NCI-H1694 treated with DMSO at 0.1 percent for 48 hours (cell line): ENCODE results near the gene DNMT1.
A peak's percentile ranks its signal among the peaks of the same experiment; 100 is the strongest.
"Not testable (repeated sequence)": the region's sequence is repeated elsewhere in the genome, so short reads cannot be mapped to it uniquely, and the experiment has no call there.

ENCODE experiments used
- DNase-seq: peaks from one replicate; lab custom pipeline; 2025; lab: John Stamatoyannopoulos, UW

The DNMT1 gene

DNA sequence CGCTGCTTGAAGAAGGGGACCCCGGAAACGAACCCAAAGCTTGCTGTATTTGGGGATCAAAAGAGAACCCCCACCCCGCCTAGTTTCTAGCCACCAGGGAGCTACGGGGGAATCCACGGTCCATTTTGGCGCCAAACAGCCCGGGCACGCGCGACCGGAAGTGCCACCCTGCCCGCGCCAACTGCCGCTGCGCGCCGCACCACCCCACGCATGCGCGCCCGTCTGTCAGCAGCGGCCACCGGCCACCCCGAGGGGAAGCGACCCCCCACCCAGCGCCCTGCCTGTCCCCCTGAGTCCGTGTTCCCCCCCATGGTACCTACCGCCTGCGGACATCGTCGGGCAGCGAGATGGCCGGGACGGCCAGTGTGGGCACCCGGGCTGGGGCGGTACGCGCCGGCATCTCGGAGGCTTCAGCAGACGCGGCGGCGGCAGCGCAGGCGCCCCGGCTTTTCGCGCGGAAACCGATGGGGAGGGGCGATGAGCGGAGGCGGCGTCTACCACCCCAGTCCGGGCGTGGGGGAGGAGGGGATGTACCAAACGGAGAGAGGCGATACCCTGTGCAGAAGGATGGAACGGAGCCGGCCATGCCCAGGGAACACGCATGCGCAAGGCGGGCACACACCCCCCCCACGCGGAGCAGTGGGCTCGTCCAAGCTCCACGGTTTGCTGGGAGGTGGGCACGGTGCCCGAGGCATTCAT lies at the start of gene DNMT1:
DNMT1 (minus strand) TSS at position 454 of the 699 bp plus-strand sequence; CDS start at position 400, 54 bp downstream.
- DNase-seq = peak; percentile 93

DNA sequence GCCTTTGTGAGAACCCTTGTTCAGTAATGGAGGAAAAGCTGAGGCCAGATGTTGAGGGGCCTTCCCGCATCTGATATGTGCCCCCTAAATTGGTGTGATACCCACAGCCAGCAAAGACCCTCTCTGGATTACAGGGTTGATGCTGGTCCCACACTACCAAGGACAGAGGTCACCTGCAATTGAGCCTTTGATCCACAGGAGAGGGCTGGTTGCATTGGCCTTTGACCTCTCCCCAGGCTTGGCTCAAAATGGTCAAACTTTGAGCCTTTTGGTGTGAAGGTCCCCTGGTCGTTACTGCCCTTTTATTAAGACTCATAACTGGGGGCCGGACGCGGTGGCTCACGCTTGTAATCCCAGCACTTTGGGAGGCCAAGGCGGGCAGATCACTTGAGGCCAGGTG lies 48.9 kb upstream of the DNMT1 start:
- no peak for DNase-seq

DNA sequence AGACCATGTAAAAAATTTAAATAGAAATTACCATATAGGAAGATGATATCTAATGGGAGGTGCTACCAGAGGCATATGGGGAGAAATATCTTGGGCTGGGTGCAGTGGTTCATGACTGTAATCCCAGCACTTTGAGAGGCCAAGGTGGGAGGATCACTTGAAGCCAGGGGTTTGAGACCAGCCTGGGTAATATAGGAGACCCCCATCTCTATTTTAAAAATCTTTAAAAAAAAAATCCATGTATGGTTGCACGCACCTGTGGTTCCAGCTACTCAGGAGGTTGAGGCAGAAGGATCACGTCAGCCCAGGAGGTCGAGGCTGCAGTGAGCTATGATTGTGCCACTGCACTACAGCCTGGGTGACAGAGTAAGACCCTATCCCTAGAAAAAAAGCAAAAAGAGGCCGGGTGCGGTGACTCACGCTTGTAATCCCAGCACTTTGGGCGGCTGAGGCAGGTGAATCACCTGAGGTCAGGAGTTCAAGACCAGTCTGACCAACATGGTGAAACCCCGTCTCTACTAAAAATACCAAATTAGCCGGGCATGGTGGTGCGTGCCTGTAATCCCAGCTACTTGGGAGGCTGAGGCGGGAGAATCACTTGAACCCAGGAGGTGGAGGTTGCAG lies 47.2 kb upstream of the DNMT1 start:
- DNase-seq = not testable (repeated sequence)

DNA sequence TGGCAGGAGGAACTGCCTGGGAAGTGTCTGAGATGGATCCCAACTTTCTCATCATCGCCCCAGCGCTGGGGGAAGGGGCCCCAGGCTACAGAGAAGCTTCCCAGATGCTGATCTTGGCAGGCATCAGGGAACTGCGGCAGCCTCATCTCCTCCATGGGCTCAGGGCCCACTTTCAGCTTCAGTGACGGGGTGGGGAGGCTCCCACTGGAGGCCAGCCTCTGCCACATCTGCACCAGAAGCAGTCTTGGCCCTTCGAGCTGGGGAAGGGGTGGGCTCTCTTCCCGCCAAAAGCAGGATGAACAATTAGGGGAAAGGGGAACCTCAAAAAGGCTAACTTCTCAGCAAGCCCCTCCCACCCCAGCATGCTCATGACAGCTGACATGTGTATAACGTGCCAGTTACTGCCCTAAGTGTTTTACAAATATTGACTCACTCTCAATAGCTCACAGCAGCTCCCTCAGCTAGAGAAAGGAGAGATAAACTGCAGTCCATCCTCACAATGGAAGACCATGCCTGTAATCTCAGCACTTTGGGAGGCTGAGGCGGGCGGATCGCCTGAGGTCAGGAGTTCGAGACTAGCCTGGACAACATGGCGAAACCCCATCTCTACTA lies 43.5 kb upstream of the DNMT1 start:
- no peak for DNase-seq

DNA sequence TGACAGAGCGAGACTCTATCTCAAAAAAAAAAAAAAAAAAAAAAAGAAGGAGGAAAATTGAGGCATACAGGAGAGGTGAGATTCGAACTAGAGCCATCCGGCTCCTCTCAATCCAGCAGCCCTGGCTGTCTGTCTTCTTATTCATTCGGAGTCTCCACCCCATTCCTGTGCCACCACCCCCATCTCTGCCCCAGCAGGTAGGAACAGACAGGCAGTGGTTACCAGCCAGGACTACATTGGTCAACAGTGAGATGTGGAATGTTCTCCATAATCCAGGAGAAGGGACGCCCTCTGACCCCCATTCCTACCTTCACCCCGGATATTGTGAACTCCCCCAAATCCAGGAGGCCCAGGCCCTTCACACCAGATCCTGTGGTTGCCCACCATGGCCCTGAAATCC lies 42.9 kb upstream of the DNMT1 start:
- no peak for DNase-seq

DNA sequence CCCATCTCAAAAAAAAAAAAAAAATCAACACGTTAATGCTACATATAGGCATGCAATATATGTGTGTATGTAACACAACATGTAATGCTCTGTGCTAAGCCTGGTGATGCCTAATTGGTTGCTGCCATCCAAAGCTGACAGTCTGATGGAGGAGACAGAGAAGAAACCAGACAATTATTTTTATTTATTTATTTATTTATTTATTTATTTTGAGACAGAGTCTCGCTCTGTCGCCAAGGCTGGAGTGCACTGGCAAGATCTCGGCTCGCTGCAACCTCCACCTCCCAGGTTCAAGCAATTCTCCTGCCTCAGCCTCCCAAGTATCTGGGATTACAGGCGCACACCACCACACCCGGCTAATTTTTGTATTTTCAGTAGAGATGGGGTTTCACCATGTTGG lies 40.7 kb upstream of the DNMT1 start:
- DNase-seq = not testable (repeated sequence)

DNA sequence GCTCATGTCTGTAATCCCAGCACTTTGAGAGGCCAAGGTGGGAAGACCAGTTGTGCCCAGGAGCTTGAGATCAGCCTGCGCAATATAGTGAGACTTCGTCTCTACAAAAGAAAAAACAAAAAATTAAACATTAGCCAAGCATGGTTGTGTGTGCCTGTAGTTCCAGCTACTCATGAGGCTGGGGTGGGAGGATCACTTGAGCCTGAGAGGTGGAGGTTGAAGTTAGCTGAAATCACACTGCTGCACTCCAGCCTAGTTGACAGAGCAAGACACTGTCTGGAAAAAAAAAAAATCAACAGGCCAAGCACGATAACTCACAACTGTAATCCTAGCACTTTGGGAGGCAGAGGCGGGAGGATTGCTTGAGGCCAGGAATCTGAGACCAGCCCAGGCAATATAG lies 40.2 kb upstream of the DNMT1 start:
- DNase-seq = no peak

DNA sequence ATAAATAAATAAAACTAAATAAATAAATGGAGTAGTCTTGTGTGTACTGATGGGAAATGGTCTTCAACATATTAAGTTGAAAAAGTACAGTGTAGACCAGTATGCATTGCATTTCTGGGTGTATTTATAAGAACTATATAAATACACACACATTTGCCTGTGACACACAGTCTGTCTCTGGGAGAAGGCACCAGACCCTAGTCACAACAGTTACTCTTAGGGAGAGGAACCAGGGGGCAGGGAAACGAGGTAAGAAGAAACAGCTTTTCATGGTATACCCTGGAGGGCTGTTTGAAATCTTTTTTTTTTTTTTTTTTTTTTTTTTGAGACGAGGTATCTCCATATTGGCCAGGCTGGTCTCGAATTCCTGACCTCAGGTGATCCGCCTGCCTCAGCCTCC lies 39.2 kb upstream of the DNMT1 start:
- no peak for DNase-seq

DNA sequence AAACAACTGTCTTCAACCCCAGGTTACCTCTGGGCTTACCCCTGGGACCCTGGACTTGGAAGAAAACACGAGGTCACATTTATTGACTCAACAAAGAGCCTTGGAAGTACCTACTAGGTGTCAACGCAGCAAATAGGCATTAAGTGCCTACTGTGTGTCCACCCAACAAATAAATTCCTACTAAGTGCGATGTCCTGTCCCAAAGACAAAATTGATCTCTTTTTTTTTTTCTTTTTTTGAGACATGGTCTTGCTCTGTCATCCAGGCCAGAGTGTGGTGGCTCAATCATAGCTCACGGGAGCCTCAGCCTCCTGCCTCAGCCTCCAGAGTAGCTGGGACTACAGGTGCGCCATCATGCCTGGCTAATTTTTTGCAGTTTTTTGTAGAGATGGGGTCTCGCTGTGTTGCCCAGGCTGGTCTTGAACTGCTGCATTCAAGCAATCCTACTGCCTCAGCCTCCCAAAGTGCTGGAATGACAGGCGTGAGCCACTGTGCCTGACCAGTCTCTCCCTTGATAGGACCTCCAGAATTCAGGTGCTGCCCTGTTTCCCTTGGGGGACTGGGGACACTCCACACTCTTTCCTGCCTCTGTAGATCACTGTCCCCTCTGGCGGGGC lies 37.0 kb upstream of the DNMT1 start:
- DNase-seq = no peak

DNA sequence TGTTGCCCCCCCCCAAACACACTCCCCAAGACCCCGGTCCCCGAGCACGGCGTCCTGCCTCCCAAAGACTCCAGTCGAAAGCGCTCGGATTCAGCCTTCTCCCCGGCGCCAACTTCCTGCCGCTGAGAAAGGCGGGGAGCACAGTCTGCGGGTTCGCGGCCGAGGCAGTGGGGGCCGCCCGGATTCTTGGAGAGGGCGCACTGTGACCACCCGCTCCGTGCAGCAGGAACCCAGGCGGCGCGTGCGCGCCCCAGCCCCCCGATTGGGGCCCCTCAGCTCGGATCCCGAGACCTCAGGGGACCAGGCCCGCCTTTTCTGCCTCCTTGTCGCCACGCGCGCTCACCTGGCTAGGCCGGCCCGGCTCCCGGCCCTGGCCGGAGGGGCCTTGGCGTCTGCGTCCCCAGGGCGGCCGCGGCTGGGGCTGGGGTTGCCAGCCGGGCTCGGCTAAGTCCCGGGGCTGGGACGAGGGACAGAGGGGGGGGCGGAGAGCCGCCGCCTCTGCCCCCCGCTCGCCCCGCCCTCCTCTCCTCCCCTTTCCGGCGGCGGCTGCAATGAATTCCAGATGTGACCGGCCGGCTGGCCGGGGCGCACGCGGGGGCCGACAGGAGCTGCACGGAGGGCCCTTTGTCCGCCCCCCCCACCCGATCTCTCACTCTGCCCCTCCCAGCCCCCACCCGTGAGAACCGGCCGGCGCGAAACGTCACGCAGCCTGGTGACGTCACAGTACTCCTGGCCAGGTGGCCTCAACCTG lies 36.3 kb upstream of the DNMT1 start, which contains the start of gene S1PR2:
S1PR2 (minus strand) TSS at position 471 of the 751 bp plus-strand sequence. CDS start 6,426 bp downstream, outside the sequence.
- no peak for DNase-seq

DNA sequence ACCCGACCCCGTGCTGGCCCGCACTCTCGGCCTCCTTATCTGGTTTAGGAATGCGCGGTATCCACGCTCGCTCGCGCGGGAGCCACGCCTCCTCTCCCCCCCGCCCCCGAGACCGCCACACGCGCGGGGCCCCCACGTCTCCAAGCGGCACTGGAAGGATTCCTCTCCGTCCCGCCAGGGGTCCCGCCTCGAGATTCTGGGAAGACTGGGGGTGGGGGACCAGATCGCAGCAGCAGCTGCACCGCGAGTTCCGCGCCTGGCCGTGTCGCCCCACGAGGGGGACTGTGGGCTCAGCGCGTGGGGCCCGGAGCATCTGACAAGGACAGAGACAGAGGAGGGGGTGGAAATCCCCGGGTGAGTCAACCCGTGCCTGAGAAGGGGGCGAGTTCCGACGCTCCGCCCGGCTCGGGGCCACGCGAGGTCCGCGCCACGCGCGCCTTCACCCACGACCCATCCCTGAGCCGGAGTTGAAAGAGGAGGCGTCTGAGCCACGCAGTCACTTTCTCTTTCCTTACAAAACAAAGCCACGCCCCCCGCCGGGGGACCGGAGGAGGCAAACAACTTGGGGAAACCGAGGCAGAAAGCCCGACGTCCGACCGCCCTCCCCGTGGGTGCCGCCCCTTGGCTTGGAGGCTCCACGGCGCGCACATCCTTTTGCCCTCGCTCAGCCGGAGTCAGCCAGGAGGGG lies 35.6 kb upstream of the DNMT1 start:
- DNase-seq = no peak

DNA sequence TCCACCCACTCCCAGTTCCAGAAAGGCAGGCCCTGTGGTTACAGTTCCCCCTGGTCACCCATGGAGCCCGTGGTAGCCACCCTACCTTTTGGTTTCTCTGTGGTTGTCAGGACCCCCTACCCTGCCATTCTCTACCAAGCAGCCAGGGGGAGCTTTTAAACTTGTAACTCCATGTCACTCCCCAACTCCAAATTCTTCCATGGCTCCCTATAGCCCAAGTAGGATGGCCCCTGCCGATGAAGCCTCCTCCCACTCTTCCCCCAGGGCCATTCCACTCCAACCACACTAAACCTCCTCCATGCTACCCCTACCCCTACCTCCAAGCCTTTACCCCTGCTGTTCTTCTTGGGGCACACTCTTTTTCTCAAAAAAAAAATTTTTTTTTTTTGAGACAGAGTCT lies 34.2 kb upstream of the DNMT1 start:
- DNase-seq = no peak

DNA sequence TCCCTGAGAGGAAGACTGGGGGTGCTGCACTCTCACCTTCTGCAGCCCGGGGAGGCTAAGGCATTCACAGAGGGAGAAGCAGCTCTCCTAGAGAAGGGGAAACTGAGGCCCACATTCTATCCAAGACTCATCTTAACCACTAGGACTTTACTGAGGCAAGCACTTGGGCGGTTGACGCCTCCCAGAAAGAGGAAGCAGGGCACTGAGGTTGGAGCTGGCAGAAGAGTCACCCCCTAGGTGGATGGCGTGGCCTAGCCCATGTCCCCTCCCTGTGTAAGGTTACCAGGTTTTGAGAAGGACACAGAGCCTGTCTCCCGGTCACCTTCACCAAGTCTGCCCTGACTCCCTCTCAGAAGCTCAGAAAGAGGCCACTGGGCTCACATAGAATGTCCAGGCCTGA lies 33.6 kb upstream of the DNMT1 start:
- DNase-seq = no peak

DNA sequence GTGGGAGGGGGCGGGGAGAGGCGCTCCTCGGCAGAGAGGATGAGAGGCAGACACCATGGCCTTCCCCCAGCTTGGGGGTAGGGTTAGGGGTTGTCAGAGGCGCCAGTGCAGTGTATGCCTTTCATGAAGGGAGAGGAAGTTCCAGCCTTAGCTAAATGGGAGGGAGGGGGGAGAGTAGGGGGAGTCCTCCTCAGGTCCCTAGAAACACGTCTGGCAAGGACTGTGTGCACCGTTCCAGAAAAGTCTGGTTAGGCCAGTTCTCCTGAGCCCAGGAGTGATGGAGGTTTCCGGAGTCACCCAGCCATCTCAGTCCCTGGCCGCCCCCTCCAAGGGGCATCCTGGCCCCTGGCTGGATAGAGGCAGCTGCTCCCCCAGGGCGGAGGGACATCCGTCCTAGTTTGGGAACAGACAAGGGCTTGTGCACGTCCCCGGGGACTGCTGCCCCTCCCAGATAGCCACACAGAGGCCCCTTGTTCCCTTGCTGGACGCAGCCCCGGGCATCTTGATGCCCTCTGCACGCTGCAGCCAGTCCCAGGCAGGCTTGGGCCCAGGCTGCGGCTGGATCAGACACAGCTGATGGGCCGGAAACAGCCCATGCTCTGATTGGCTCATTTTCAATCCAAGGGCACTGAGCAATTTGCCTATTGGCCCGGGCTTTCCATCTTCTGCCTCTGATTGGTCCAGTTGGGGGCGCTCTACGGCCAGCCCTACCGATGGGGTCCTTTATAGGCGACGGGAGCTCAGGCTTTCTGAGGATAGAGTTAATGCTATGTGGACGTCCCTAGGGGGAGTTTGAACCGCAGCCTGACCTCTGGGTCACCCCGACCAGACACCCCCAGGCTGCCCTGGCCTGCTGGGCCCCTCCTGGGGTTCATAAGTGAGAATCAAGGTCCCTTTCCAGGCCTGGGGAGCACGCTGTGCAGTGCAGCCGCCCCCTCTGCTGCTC lies 32.5 kb upstream of the DNMT1 start:
- DNase-seq = no peak

DNA sequence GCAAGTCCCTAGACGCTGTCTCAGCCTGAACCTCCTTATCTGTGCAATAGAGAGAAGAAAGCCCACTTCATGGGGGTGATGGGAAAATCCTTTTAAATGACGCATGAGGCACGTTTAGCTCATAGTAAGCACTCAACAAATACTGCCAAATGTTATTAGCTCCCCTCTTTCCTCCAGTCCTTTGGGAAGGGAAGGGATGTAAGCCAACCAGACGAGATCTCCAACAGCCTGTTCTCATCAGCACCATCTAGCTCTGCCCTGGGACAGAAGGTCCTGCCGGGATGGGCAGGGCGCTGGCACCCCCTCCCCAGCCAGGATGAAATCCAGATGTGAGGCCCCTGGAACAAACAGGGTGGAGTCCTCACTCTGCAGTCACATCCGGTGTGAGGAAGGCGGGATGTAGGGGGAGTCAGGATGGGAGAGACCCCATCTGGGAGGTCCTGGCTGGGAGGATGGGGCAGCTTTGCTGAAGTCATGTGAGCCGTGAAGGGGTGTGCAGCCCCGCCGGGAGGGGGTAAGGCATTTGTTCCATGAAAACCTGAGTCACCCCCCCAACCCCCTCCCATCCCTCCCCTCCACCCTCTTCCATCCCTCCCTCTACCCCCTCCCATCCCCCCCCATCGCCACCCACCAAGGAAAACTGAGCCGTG lies 31.7 kb upstream of the DNMT1 start:
- no peak for DNase-seq

DNA sequence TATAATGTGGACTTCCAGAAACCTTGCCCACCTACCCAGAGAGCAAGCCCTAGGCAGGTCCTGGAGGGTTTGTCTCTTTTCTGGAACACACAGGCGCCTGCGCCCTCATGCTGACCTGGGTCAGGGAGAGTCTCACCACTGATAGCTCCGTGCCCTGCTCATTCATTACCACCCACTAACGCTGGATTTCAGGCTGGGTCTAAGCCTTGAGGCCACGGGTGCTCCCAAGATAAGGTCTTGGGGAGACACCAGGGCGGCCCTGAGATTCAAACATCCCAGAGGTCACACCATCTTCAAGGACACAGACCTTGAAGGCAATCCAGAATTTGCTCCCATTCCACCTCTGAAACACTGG lies 31.2 kb upstream of the DNMT1 start:
- no peak for DNase-seq

DNA sequence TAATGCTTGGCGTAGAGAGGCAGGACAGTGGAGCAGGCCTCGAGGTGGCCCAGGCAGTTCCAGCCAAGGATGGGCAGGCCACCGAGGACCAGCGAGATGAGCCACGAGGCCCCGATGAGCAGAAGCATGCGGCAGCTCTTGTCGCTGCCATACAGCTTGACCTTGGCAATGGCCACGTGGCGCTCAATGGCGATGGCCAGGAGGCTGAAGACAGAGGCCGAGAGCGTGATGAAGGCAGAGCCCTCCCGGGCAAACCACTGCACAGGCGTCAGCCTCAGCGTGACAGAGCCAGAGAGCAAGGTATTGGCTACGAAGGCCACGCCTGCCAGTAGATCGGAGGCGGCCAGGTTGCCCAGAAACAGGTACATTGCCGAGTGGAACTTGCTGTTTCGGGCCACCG lies 29.6 kb upstream of the DNMT1 start:
- DNase-seq = no peak

DNA sequence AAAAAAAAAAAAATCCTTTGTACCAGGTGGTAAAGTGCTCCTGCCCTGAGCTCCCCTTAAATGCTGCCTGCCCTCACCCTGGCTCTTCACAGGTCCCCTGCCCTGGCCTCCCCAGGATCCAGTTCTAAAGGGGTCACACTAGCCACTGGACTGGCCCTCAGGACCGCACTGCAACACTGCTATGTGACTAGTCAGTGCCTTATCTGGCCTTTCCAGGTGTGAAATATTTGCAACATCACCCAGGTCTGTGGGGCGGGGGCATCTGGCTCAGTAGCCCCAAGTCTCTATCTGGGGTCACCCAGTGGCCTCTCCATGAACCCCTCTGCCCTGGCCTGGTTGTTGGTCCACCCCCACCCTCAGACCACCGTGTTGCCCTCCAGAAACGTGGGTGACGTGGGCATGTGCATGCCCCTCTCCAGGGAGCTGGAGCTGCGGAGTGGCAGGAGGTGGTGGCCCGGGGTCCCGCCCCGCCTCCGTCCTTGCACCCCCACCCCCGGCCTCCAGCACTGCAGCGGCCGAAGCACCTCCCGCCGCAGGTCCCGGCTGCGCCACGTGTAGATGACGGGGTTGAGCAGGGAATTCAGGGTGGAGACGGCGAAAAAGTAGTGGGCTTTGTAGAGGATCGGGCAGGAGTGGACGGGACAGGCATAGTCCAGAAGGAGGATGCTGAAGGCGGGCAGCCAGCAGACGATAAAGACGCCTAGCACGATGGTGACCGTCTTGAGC lies 28.9 kb upstream of the DNMT1 start:
- DNase-seq = no peak

DNA sequence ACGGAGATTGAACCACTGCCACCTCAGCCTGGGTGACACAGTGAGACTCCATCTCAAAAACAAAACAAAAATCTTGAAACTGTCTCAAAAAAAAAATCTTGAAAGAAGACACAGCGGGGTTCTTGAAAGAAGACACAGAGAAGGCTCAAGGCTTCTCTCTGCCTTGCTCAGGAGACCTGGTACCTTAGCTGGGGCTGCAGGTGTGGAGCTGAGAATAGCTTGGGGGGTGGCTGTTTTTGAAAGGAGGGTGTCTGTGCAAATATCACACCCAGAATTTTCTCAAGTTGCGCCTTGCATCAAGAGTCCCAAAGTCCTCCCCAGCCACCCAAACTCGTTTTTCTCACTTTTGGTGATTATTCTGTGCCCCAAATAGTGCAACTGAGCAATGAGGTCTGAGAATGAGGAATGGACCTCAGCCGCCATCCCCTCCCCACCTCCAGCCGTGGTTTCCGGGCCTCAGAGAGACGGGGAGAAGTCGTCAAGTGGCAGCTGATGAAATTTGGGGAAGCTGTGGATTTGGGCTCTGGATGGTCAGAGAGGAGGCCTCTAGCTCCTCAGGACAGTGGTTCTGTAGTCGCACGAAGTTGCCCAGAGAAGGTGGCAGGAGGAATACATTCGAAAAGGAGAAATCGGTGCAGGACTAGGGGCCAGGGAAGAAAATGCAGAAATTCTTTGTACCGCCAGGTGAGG lies 27.6 kb upstream of the DNMT1 start:
- DNase-seq = no peak
